Measurements from ENCODE around the gene LAMC1. TPM values are rescaled to one million over a fixed set of nuclear protein-coding genes. Genes with fewer than 3 reads are reported as not detected.

The LAMC1 gene
- total and polyA plus RNA-seq, 2 experiments from 2014 or later: 18.4 to 116 TPM

GRCh38 chr1:183096894-183097293 lies 73.7 kb downstream of the LAMC1 start:
- Mint-ChIP-seq H3K27me3 (ENCODE audit: insufficient read depth, low read depth, poor library complexity) (no peaks in the 10 kb centered on the region), H3K9me3 (no peaks in the 10 kb centered on the region), H3K4me3 (no peak overlapping the region), H3K4me1 (peaks cover 34% of the 10 kb centered on the region), H3K36me3 (ENCODE audit: low read depth) (no peaks in the 10 kb centered on the region), H3K27ac (peak overlapping the region; percentile 22)
- Histone ChIP-seq H2AFZ (no peak overlapping the region), H3K27me3 (ENCODE audit: insufficient read depth) (no peaks in the 10 kb centered on the region), H3K4me3 (no peak overlapping the region), H3K4me1 (ENCODE audit: insufficient read depth) (peaks cover 65% of the 10 kb centered on the region), H3K4me2 (peak overlapping the region; percentile 28; the same call in 1 of the 2 replicates), H3K79me2 (replicated peaks; ENCODE audit: insufficient read depth) (peaks cover 66% of the 10 kb centered on the region), H4K20me1 (replicated peaks; ENCODE audit: insufficient read depth) (no peaks in the 10 kb centered on the region), H3K9me2 (ENCODE audit: insufficient read depth) (no peaks in the 10 kb centered on the region), H3K36me3 (ENCODE audit: insufficient read depth) (no peaks in the 10 kb centered on the region), H3K27ac (ENCODE audit: low read depth) (peak overlapping the region; percentile 79), H3F3A (replicated peaks; ENCODE audit: low read depth) (no peaks in the 10 kb centered on the region)
- TF ChIP-seq ZNF114 (CRISPR knock-in tag; IDR thresholded peaks at IDR 0.05) (no peak), EZH2phosphoT487 (IDR thresholded peaks at IDR 0.05; ENCODE audit: unreplicated experiment) (no peak), NANOG (IDR thresholded peaks at IDR 0.05; ENCODE audit: borderline replicate concordance) (no peak), CREB1 (CRISPR knock-in tag; IDR thresholded peaks at IDR 0.05; ENCODE audit: low read depth) (no peak), ZNF331 (CRISPR knock-in tag; IDR thresholded peaks at IDR 0.05; ENCODE audit: low read depth) (no peak), STAT1 (IDR thresholded peaks at IDR 0.05; ENCODE audit: unreplicated experiment) (no peak), EZH2 (IDR thresholded peaks at IDR 0.05; ENCODE audit: low read depth, unreplicated experiment) (no peak), ETS1 (IDR thresholded peaks at IDR 0.05) (no peak), ZNF462 (CRISPR knock-in tag; IDR thresholded peaks at IDR 0.05) (no peak)
- ATAC-seq (no peak), DNase-seq (ENCODE audit: low spot score) (no peak)

All from GM23338 (cell line).